ENCODE measurements around the gene MAD1L1. TPM values are rescaled to one million over a fixed set of nuclear protein-coding genes. Genes with fewer than 3 reads are reported as not detected.

MAD1L1 gene
- total RNA-seq, 1 experiment from 2014 or later = 38.5 TPM

GRCh38 chr7:1964913-1965578 is 267.7 kb downstream of the MAD1L1 start:
- no peak overlapping the region for H3K9ac ChIP-seq (ENCODE audit: low read length)
- ChIA-PET CTCF (no interaction called here), POLR2A (no interaction called here), RAD21 (ENCODE audit: low non-redundant PET in 1 of 2, low total read pairs in 2 of 2, uncharacterized antibody in 2 of 2, unreplicated experiment in 2 of 2) (no interaction called here)
- H3K79me2 ChIP-seq (ENCODE audit: insufficient read depth, low read length) = no peaks in the 10 kb centered on the region
- no peak for ATAC-seq
- H4K20me1 ChIP-seq (ENCODE audit: insufficient read depth) = no peaks in the 10 kb centered on the region
- peaks cover 0 to 15% of the 10 kb centered on the region in 2 experiments; a peak in 3 of 4 replicates for H3K4me1 ChIP-seq (ENCODE audit: control insufficient read depth in 1 of 2, insufficient read depth in 2 of 2, low read length in 2 of 2)
- TF ChIP-seq SRF (IDR thresholded peaks at IDR 0.05; ENCODE audit: low read depth) (no peak), EZH2 (IDR thresholded peaks at IDR 0.05) (no peak), FOSL1 (IDR thresholded peaks at IDR 0.05; ENCODE audit: low read depth) (no peak), CTCF (IDR thresholded peaks at IDR 0.05 in 2 of 3, conservative IDR thresholded peaks at IDR 0.05 in 1 of 3; ENCODE audit: borderline replicate concordance in 1 of 3, insufficient read depth in 1 of 3, low read depth in 2 of 3, low read length in 2 of 3) (no peak), POLR2AphosphoS5 (IDR thresholded peaks at IDR 0.05; ENCODE audit: low read depth, low read length) (no peak), EZH2phosphoT487 (IDR thresholded peaks at IDR 0.05; ENCODE audit: borderline replicate concordance) (no peak), ZFX (IDR thresholded peaks at IDR 0.05) (no peak), CBX3 (IDR thresholded peaks at IDR 0.05; ENCODE audit: low read depth) (no peak), REST (IDR thresholded peaks at IDR 0.05; ENCODE audit: low read depth) (no peak), ZNF274 (IDR thresholded peaks at IDR 0.05; ENCODE audit: low read depth, low read length) (no peak), CEBPB (IDR thresholded peaks at IDR 0.05; ENCODE audit: low read depth) (no peak), JUND (IDR thresholded peaks at IDR 0.05) (no peak), EGR1 (IDR thresholded peaks at IDR 0.05; ENCODE audit: low read depth) (no peak), ELF1 (IDR thresholded peaks at IDR 0.05; ENCODE audit: borderline replicate concordance, low read depth) (no peak), MAX (IDR thresholded peaks at IDR 0.05) (no peak)
- peaks cover 0 to 4% of the 10 kb centered on the region in 2 experiments; a peak in 1 of 4 replicates for H3K9me3 ChIP-seq (ENCODE audit: control insufficient read depth in 1 of 2, insufficient read depth in 1 of 2, low read depth in 1 of 2, low read length in 2 of 2)
- H3K27me3 ChIP-seq (ENCODE audit: insufficient read depth, low read length) = no peaks in the 10 kb centered on the region
- H3K4me3 ChIP-seq (replicated peaks in 1 of 2; ENCODE audit: low read depth in 1 of 2, low read length in 2 of 2) = no peak overlapping the region
- no peak overlapping the region for H3K27ac ChIP-seq (ENCODE audit: low read depth, low read length)
- BruUV-seq (replicated peaks) = no TSS peak
- intact Hi-C loops (cut with micrococcal nuclease) = no loop called here
- no peak overlapping the region for H3K4me2 ChIP-seq (ENCODE audit: low read length)
- DNase-seq (ENCODE audit: low read depth, low spot score) = no peak
- H3K36me3 ChIP-seq (ENCODE audit: control insufficient read depth in 1 of 2, insufficient read depth in 2 of 2, low read length in 2 of 2) = 0 out of 4 replicates have a peak, but pooled peaks cover 0 to 3% of the 10 kb centered on the region in 2 experiments
- no peaks in the 10 kb centered on the region for H3K9me2 ChIP-seq (ENCODE audit: insufficient read depth)
- no peak overlapping the region for H2AFZ ChIP-seq (ENCODE audit: low read depth, low read length, poor library complexity, severe bottlenecking)
